Fibroblast of the conjunctiva (primary cell): ENCODE data around the gene DGLUCY.
A peak's percentile ranks its signal among the peaks of the same experiment; 100 is the strongest.
"Not testable (repeated sequence)": the region's sequence is repeated elsewhere in the genome, so short reads cannot be mapped to it uniquely, and the experiment has no call there.

Source experiments
- DNase-seq: peaks from one replicate; pipeline ENCODE4 v3.0.0-alpha.2; 2010; ENCODE audit warnings: low read depth

DGLUCY gene

GRCh38 chr14:91173221-91173670, 59.4 kb downstream of the DGLUCY start:
- DNase-seq, result peak; percentile 77

GRCh38 chr14:91173904-91174303, 60.0 kb downstream of the DGLUCY start:
- DNase-seq, result no peak

GRCh38 chr14:91175291-91176201, 61.7 kb downstream of the DGLUCY start:
- DNase-seq, result no peak

GRCh38 chr14:91177073-91178034, 63.5 kb downstream of the DGLUCY start:
- peak; percentile 44 for DNase-seq

GRCh38 chr14:91180611-91181010, 66.7 kb downstream of the DGLUCY start:
- no peak for DNase-seq

GRCh38 chr14:91182753-91183152, 68.9 kb downstream of the DGLUCY start:
- DNase-seq, result not testable (repeated sequence)

- DNase-seq, result no peak
Measured at GRCh38 chr14:91184559-91184958, 70.7 kb downstream of the DGLUCY start.

GRCh38 chr14:91185721-91186120, 71.8 kb downstream of the DGLUCY start:
- peak; percentile 13 for DNase-seq

GRCh38 chr14:91186515-91187066, 72.7 kb downstream of the DGLUCY start:
- DNase-seq, result no peak

GRCh38 chr14:91187271-91187670, 73.4 kb downstream of the DGLUCY start:
- DNase-seq, result no peak

- DNase-seq, result no peak
Measured at GRCh38 chr14:91190853-91191252, 77.0 kb downstream of the DGLUCY start.

- no peak for DNase-seq
Measured at GRCh38 chr14:91193069-91193468, 79.2 kb downstream of the DGLUCY start.

- no peak for DNase-seq
Measured at GRCh38 chr14:91195881-91196280, 82.0 kb downstream of the DGLUCY start.

- DNase-seq, result no peak
Measured at GRCh38 chr14:91197631-91198030, 83.8 kb downstream of the DGLUCY start.

GRCh38 chr14:91200802-91201201, 86.9 kb downstream of the DGLUCY start:
- DNase-seq, result not testable (repeated sequence)

GRCh38 chr14:91202234-91202974, 88.5 kb downstream of the DGLUCY start:
- DNase-seq, result no peak

GRCh38 chr14:91204657-91205056, 90.8 kb downstream of the DGLUCY start:
- DNase-seq, result no peak

GRCh38 chr14:91205459-91205858, 91.6 kb downstream of the DGLUCY start:
- no peak for DNase-seq

GRCh38 chr14:91207008-91207407, 93.1 kb downstream of the DGLUCY start:
- DNase-seq, result no peak

- no peak for DNase-seq
Measured at GRCh38 chr14:91211017-91211416, 97.1 kb downstream of the DGLUCY start.

- DNase-seq, result no peak
Measured at GRCh38 chr14:91214306-91214705, 100.4 kb downstream of the DGLUCY start.

GRCh38 chr14:91215381-91215780, 101.5 kb downstream of the DGLUCY start:
- no peak for DNase-seq
